Activated CD8-positive, alpha-beta T cell treated with anti-CD3 and anti-CD28 coated beads for 36 hours (primary cell): ENCODE results near the gene PPP1R16B. TPM values are rescaled to one million over a fixed set of nuclear protein-coding genes. Genes with fewer than 3 reads are reported as not detected.

Experiments
- ATAC-seq: fragments of 200-7000 bp; cut with Tn5 transposase; one replicate; pipeline ENCODE4 v1.10.0; 2021; ENCODE audit warnings: mild to moderate bottlenecking, moderate library complexity
- CTCF ChIA-PET: fragments of 350-600 bp; sonication (Branson Sonifier 250); formaldehyde crosslinking; loops from one replicate; lab custom pipeline; 2021; ENCODE audit warnings: antibody characterized with exemption; lab: Charles Lee
- POLR2A ChIA-PET: fragments of 350-600 bp; sonication (Branson Sonifier 250); formaldehyde crosslinking; loops from one replicate; lab custom pipeline; 2021; ENCODE audit warnings: antibody characterized with exemption; lab: Charles Lee
- DNase-seq: peaks from one replicate; pipeline ENCODE4 v3.0.0-alpha.2; 2020
- H3K27ac Mint-ChIP-seq: one replicate; pipeline ENCODE4 v1.8.0; 2021; ENCODE audit warnings: mild to moderate bottlenecking, mixed read lengths
- H3K27me3 Mint-ChIP-seq: one replicate; pipeline ENCODE4 v1.8.0; 2021; ENCODE audit warnings: mixed read lengths
- H3K36me3 Mint-ChIP-seq: one replicate; pipeline ENCODE4 v1.8.0; 2021; ENCODE audit warnings: low read depth, mixed read lengths
- H3K4me1 Mint-ChIP-seq: one replicate; pipeline ENCODE4 v1.8.0; 2021; ENCODE audit warnings: low read depth, mixed read lengths
- H3K4me3 Mint-ChIP-seq: one replicate; pipeline ENCODE4 v1.8.0; 2021; ENCODE audit warnings: mild to moderate bottlenecking, moderate library complexity, mixed read lengths
- H3K9me3 Mint-ChIP-seq: one replicate; pipeline ENCODE4 v1.8.0; 2021; ENCODE audit warnings: mixed read lengths
- intact Hi-C: fragments of 100-400 bp; cut with micrococcal nuclease; formaldehyde crosslinking; loops from one replicate; pipeline ENCODE4 v1.10.0; 2022
- total RNA-seq, 2 experiments: library from RNA; stranded (reverse); gene quantifications; one replicate each; pipeline ENCODE4 v1.2.3, GENCODE V29; 2021
- TF ChIP-seq, protein P1 (sequence below): fragments of 200-600 bp; IDR thresholded peaks from one replicate; pipeline ENCODE4 v1.8.0; 2022; ENCODE audit warnings: antibody characterized with exemption, mild to moderate bottlenecking

Gene PPP1R16B
- total RNA-seq, 2 experiments from 2014 or later: 74.9 to 81.4 TPM

DNA sequence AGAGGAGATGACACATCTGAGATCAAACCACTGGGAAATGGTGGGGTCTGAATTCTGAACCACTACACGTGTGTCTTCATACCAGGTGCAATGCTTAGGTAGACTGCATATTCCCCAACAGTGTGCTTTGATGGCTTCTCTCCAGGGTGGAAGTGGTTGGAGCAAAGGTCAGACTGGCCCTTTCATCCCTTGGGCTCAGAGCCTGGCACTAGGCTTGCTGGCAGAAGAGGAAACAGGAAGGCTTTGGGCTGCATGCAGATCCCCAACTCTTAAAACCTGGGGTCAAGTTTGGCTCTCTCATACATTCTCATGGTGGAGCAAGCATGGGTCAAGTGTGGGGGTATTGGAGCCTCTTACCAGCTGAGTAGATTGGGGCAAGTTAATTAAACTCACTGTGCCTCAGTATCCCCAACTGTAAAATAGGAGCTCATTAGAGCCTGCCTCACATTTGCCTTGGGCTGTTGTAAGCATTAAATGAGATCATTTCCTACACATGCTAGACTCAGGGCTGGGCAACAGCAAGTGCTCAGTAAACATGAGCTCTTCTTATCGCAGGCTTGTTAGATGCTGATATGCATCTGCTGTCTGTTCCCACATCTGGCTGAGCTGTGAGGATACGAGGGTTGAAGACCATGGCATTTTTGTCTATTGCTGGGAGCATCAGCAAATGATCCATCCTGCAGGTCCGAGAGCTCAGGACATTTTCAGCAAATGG, 69.1 kb downstream of the PPP1R16B start:
- Mint-ChIP-seq H3K9me3 (no peaks in the 10 kb centered on the region), H3K27me3 (no peaks in the 10 kb centered on the region), H3K4me1 (peaks cover 92% of the 10 kb centered on the region), H3K27ac (peak overlapping the region; percentile 96), H3K36me3 (peaks cover 23% of the 10 kb centered on the region), H3K4me3 (peak overlapping the region; percentile 67)
- ATAC-seq: peak; percentile 9
- no peak for DNase-seq
- TF ChIP-seq, protein P1, sequence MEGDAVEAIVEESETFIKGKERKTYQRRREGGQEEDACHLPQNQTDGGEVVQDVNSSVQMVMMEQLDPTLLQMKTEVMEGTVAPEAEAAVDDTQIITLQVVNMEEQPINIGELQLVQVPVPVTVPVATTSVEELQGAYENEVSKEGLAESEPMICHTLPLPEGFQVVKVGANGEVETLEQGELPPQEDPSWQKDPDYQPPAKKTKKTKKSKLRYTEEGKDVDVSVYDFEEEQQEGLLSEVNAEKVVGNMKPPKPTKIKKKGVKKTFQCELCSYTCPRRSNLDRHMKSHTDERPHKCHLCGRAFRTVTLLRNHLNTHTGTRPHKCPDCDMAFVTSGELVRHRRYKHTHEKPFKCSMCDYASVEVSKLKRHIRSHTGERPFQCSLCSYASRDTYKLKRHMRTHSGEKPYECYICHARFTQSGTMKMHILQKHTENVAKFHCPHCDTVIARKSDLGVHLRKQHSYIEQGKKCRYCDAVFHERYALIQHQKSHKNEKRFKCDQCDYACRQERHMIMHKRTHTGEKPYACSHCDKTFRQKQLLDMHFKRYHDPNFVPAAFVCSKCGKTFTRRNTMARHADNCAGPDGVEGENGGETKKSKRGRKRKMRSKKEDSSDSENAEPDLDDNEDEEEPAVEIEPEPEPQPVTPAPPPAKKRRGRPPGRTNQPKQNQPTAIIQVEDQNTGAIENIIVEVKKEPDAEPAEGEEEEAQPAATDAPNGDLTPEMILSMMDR: no peak
- ChIA-PET CTCF (interaction anchor here (0.8 to 3.7 kb wide), 9 partner anchors 16 to 85 kb away, joined by 3 to 18 read pairs (median 7); partner anchors contain the start of gene PPP1R16B), POLR2A (interaction anchor here (0.7 to 3.4 kb wide), 9 partner anchors 12 to 127 kb away, joined by 3 to 20 read pairs (median 4); partner anchors contain the start of genes ACTR5 and PPP1R16B)
- intact Hi-C loops: loop anchor here (2.0 to 5.0 kb wide), 3 partner anchors 18 to 67 kb away; partner anchors contain the start of gene PPP1R16B

- intact Hi-C loops: loop anchor here (2.0 kb wide), 1 partner anchor 17 kb away; no protein-coding TSS in a partner anchor
- Mint-ChIP-seq H3K36me3 (peaks cover 25% of the 10 kb centered on the region), H3K4me1 (peaks cover 89% of the 10 kb centered on the region), H3K27ac (peak overlapping the region; percentile 96), H3K9me3 (no peaks in the 10 kb centered on the region), H3K4me3 (peak overlapping the region; percentile 67), H3K27me3 (no peaks in the 10 kb centered on the region)
- ATAC-seq: peak; percentile 29
- peak; percentile 84 for DNase-seq
- TF ChIP-seq, protein P1: no peak
- ChIA-PET CTCF (interaction anchor here (0.8 to 3.7 kb wide), 11 partner anchors 16 to 148 kb away, joined by 3 to 18 read pairs (median 6); partner anchors contain the start of gene PPP1R16B), POLR2A (interaction anchor here (0.7 to 3.4 kb wide), 7 partner anchors 33 to 127 kb away, joined by 3 to 20 read pairs (median 3); partner anchors contain the start of genes ACTR5 and PPP1R16B)
Measured at GRCh38 chr20:38875175-38875993, 69.9 kb downstream of the PPP1R16B start.

GRCh38 chr20:38877483-38877882, 72.0 kb downstream of the PPP1R16B start:
- peaks cover 31% of the 10 kb centered on the region for H3K36me3 Mint-ChIP-seq
- no peaks in the 10 kb centered on the region for H3K27me3 Mint-ChIP-seq
- DNase-seq: no peak
- no peaks in the 10 kb centered on the region for H3K9me3 Mint-ChIP-seq
- H3K27ac Mint-ChIP-seq: peak overlapping the region; percentile 46
- H3K4me3 Mint-ChIP-seq: no peak overlapping the region
- intact Hi-C loops: no loop called here
- TF ChIP-seq, protein P1: no peak
- H3K4me1 Mint-ChIP-seq: peaks cover 91% of the 10 kb centered on the region
- ChIA-PET POLR2A (interaction anchor here (1.7 kb wide), 1 partner anchor 36 kb away, joined by 4 read pairs; no protein-coding TSS in a partner anchor), CTCF (interaction anchor here (0.9 to 3.7 kb wide), 3 partner anchors 15 to 88 kb away, joined by 3 to 18 read pairs (median 3); no protein-coding TSS in a partner anchor)
- ATAC-seq: no peak

- ATAC-seq (no peak), DNase-seq (no peak)
- Mint-ChIP-seq H3K9me3 (no peaks in the 10 kb centered on the region), H3K4me1 (peaks cover 87% of the 10 kb centered on the region), H3K27ac (no peak overlapping the region), H3K36me3 (peaks cover 32% of the 10 kb centered on the region), H3K4me3 (no peak overlapping the region), H3K27me3 (no peaks in the 10 kb centered on the region)
- TF ChIP-seq, protein P1: no peak
- intact Hi-C loops: no loop called here
- POLR2A ChIA-PET: interaction anchor here (0.5 to 6.1 kb wide), 7 partner anchors 15 to 137 kb away, joined by 3 to 25 read pairs (median 3); partner anchors contain the start of gene PPP1R16B
- CTCF ChIA-PET: interaction anchor here (2.8 kb wide), 1 partner anchor 14 kb away, joined by 21 read pairs; no protein-coding TSS in a partner anchor
Measured at GRCh38 chr20:38878866-38879265, 73.4 kb downstream of the PPP1R16B start.
